Measurements from ENCODE around the gene GNG2. TPM values are rescaled to one million over a fixed set of nuclear protein-coding genes. Genes with fewer than 3 reads are reported as not detected.

The GNG2 gene
- total and polyA plus RNA-seq, 10 of the 15 experiments (the other 5 are each of a cell fraction or from before 2014, with no cell fraction given) = 31.6 to 114 (median 66.4) TPM

DNA sequence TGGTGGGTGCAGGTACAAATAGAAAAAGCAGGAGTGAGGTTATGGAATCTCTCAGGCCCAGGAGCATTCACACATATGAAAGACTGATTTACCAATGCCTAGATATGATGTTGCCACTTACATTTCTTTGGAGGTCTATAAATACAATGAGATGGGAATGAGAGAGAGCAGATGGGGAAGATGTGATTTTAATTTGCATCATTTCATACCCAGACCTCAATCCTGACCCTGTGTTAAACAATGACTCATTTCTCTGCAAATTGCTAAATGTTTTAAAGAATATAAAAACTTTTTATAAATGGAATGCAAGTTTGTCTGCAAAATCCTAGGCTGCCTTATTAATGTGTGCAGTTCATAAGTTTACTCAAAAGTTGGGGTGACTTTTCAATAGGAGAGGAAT, 38.6 kb upstream of the GNG2 start (continued):
- TF ChIP-seq BHLHE40 (IDR thresholded peaks at IDR 0.05; ENCODE audit: borderline replicate concordance in 1 of 2, low read depth in 2 of 2, low read length in 1 of 2) (no peak), SUZ12 (IDR thresholded peaks at IDR 0.05; ENCODE audit: unreplicated experiment) (no peak), LARP7 (IDR thresholded peaks at IDR 0.05) (no peak), TCF3 (IDR thresholded peaks at IDR 0.05; ENCODE audit: borderline replicate concordance, insufficient read depth, low read depth, low read length) (no peak), BCL11A (IDR thresholded peaks at IDR 0.05; ENCODE audit: low read depth, low read length) (no peak), SMAD1 (IDR thresholded peaks at IDR 0.05; ENCODE audit: low read depth, partially characterized antibody) (no peak), ZNF384 (IDR thresholded peaks at IDR 0.05; ENCODE audit: borderline replicate concordance, low read depth, low read length) (no peak), HCFC1 (IDR thresholded peaks at IDR 0.05; ENCODE audit: low read length) (no peak)
- TF ChIP-seq, protein P1, sequence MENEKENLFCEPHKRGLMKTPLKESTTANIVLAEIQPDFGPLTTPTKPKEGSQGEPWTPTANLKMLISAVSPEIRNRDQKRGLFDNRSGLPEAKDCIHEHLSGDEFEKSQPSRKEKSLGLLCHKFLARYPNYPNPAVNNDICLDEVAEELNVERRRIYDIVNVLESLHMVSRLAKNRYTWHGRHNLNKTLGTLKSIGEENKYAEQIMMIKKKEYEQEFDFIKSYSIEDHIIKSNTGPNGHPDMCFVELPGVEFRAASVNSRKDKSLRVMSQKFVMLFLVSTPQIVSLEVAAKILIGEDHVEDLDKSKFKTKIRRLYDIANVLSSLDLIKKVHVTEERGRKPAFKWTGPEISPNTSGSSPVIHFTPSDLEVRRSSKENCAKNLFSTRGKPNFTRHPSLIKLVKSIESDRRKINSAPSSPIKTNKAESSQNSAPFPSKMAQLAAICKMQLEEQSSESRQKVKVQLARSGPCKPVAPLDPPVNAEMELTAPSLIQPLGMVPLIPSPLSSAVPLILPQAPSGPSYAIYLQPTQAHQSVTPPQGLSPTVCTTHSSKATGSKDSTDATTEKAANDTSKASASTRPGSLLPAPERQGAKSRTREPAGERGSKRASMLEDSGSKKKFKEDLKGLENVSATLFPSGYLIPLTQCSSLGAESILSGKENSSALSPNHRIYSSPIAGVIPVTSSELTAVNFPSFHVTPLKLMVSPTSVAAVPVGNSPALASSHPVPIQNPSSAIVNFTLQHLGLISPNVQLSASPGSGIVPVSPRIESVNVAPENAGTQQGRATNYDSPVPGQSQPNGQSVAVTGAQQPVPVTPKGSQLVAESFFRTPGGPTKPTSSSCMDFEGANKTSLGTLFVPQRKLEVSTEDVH (IDR thresholded peaks at IDR 0.05; ENCODE audit: low read depth, partially characterized antibody) = no peak
- TF ChIP-seq, protein P2, sequence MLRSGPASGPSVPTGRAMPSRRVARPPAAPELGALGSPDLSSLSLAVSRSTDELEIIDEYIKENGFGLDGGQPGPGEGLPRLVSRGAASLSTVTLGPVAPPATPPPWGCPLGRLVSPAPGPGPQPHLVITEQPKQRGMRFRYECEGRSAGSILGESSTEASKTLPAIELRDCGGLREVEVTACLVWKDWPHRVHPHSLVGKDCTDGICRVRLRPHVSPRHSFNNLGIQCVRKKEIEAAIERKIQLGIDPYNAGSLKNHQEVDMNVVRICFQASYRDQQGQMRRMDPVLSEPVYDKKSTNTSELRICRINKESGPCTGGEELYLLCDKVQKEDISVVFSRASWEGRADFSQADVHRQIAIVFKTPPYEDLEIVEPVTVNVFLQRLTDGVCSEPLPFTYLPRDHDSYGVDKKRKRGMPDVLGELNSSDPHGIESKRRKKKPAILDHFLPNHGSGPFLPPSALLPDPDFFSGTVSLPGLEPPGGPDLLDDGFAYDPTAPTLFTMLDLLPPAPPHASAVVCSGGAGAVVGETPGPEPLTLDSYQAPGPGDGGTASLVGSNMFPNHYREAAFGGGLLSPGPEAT (IDR thresholded peaks at IDR 0.05; ENCODE audit: low read depth) = no peak
- TF ChIP-seq, protein P3, sequence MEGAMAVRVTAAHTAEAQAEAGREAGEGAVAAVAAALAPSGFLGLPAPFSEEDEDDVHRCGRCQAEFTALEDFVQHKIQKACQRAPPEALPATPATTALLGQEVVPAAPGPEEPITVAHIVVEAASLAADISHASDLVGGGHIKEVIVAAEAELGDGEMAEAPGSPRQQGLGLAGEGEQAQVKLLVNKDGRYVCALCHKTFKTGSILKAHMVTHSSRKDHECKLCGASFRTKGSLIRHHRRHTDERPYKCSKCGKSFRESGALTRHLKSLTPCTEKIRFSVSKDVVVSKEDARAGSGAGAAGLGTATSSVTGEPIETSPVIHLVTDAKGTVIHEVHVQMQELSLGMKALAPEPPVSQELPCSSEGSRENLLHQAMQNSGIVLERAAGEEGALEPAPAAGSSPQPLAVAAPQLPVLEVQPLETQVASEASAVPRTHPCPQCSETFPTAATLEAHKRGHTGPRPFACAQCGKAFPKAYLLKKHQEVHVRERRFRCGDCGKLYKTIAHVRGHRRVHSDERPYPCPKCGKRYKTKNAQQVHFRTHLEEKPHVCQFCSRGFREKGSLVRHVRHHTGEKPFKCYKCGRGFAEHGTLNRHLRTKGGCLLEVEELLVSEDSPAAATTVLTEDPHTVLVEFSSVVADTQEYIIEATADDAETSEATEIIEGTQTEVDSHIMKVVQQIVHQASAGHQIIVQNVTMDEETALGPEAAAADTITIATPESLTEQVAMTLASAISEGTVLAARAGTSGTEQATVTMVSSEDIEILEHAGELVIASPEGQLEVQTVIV (IDR thresholded peaks at IDR 0.05; ENCODE audit: borderline replicate concordance, partially characterized antibody) = no peak
